Hematopoietic multipotent progenitor cell treated with erythropoietin and hydrocortisone succinate and interleukin-3 and kit ligand, for 17 days (in vitro differentiated cells): ENCODE data around the gene MYCN.
"Not testable (repeated sequence)": the region's sequence is repeated elsewhere in the genome, so short reads cannot be mapped to it uniquely, and the experiment has no call there.

ENCODE experiments used
- DNase-seq: peaks from one replicate; pipeline ENCODE4 v3.0.0-alpha.2; 2015; ENCODE audit warnings: low spot score

MYCN gene

DNA sequence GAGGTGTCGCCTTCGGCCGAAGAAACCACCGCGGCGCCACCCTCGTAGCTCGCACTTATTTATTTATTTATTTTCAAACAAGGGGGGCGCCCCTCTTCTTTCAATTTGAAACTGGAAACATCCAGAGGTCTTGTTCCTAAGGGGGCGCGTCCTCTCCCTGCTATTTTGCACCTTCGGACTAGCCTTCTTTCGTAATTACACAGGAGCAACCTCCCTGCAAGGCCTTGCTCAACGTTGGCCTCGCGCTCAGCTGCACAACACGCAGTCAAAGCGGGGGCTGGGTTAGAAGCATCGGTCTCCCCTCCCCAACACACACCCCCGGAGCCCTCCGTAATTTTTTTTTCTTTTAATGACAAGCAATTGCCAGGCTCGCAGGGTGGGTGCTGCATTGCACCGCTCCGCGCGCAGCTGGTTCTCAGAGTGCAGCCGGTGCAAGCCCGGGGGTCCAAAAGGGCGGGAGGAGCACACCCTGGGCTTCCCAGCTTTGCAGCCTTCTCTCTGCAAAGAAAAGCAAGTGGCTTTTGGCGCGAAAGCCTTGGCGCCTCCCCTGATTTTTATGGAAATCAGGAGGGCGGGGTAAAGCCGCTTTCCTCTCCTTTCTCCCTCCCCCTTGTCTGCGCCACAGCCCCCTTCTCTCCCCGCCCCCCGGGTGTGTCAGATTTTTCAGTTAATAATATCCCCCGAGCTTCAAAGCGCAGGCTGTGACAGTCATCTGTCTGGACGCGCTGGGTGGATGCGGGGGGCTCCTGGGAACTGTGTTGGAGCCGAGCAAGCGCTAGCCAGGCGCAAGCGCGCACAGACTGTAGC lies at the start of gene MYCN:
Gene MYCN (plus strand): TSS at position 697 of the 807 bp plus-strand sequence. CDS start 1,515 bp downstream, outside the sequence.
- DNase-seq: no peak

DNA sequence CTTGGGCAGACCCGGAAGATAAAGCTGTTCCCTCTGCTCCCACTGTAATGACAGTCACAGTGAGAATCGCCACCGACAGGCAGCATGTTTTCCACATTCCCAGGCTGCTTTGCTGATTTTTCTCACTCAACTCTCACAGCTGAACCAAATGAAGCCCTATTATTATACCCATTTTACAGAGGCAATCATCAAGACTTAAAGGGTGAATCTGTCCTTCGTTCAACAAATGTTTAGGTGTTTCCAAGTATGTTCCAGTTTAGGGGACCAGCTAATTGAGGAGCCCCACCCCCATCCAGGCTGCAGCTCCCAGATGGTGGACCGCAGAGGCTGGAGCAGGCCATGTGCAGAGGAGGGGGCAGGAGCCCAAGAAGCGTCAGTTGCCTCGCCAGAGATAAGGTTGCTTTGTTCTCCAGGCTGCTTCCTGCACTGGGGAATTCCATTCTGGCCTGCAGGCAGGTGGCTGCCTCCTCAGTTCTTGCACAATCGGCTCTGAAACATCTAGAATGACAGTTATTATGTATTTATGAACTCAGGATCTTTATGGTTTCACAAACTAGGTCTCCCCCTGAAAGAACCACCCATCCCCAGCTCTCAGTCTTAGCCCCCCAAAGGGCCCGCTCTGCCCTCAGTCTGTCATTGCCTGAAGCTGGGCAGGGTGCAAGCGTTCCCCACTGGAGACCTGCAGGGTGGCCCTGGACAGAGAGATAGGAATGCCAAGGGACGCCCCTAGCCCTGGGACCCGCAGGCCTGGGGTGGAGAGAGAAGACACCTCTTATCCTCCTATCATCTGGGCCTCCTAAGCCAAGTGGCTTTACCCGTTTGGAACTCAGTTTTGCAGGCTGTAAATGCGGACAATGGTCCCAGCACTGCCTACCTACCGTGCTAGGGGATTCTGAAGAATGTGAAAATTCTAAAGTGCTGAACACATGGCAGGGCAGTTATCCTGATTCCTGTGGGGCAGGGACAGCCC lies 49.1 kb upstream of the MYCN start:
- no peak for DNase-seq

DNA sequence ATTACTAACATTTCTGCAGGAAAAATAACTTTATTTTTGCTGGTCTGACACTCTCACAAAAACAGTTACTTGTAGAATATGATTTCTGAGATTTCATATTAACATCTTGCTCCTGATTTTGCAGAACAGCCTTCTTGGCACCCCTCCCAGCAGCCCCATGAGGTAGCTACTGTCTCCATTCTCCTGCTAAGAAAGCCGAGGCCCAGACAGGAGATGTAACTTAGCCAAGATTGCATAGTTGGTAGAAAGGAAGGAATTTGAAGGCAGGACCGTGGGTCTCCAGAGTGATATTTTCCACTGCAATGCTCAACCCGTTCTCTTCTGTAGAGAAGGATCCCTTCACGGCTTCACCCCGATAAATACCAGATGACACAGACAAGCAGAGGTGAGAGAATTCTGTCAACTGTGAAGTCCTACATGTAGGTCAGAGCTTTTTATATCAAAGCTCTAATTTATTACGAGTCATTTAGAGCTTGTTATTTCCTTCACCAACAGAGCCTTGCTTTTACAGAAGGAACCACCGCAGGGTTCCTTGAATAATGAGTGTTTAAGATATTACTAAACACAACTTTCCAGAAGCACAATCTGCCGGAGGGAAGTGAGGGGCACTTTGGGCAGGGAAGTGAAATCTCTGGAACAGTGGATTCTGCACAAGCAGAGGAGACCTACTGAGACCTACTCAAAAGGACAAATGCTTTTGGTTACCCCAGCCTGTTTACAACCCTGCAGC lies 48.0 kb upstream of the MYCN start:
- DNase-seq: no peak

DNA sequence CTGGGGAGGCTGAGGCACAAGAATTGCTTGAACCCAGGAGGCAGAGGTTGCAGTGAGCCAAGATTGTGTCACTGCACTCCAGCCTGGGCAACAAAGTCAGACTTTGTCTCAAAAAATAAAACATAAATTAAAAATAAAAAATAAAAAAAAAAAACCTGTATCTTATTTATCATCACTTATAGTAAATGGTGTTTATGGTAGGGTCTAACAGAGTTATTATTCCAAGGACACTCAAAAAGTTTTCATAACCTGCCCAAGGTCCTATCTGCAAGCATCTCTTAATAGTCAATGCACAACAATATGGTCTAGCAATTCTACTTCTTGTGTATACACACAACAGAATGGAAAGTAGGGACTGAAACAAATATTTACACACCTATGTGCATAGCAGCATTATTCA lies 47.3 kb upstream of the MYCN start:
- no peak for DNase-seq

DNA sequence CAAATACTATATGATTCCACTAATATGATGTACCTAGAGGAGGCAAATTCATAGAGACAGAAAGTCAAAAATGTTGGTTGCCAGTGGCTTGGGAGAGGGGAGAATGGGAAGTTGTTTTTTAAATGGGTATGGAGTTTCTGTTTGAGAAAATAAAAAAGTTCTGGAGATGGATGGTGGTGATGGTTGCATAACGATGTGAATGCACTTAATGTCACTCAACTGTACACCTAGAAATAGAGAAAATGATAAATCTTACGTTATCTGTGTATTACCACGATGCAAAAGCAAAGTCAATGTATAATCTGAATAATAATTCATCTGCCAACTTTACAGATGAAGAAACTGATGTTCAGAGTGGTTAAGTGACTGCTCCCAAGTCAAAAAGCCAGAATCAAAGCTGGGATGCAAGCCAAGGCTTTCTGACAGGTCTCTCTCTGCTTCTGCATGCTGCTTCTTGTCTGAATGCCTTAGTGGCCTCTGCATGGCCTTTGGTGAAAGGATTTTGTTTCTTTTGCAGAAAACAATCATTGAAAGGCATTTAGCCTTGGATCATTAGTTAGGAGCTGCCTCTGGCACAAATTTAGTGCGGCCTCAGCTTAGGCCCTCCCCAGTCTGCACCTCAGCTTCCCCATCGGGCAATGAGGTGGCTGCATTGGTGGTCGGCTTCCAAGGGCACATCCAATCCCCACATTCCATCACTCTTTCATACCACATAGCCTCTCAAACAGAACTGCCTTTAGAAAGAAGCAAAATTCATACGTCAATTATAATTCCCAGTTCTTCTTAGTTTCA lies 46.5 kb upstream of the MYCN start:
- DNase-seq: no peak

DNA sequence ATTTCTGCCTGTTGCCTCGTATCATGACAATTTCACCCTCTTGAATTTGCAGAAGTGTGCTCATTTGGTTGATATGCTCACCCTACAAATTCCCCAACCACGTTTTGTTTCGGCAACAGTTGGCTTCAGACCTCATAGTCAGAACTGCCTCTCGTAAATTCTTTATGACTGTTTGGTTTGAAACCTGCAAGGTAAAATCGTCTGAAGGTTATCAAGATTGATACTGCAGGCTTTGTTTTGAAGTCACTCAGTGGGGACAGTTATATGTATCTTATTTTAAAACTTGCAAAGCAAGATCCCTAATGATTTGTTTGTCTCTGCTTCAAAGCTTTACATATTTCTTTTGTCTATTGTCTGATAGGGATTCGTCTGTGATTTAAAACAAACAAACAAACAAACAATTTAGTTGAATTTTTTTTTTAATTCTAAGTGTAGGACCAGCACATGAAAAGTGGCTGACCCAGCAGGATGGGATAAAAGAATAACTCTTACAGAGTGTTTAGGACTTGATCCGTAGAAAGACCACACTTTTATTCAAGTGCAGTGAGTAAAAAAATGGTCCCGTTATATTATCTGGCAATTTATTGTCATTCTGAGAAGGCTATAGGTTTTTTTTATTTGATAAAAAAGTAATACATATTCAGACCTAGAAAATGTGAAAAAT lies 45.7 kb upstream of the MYCN start:
- no peak for DNase-seq

DNA sequence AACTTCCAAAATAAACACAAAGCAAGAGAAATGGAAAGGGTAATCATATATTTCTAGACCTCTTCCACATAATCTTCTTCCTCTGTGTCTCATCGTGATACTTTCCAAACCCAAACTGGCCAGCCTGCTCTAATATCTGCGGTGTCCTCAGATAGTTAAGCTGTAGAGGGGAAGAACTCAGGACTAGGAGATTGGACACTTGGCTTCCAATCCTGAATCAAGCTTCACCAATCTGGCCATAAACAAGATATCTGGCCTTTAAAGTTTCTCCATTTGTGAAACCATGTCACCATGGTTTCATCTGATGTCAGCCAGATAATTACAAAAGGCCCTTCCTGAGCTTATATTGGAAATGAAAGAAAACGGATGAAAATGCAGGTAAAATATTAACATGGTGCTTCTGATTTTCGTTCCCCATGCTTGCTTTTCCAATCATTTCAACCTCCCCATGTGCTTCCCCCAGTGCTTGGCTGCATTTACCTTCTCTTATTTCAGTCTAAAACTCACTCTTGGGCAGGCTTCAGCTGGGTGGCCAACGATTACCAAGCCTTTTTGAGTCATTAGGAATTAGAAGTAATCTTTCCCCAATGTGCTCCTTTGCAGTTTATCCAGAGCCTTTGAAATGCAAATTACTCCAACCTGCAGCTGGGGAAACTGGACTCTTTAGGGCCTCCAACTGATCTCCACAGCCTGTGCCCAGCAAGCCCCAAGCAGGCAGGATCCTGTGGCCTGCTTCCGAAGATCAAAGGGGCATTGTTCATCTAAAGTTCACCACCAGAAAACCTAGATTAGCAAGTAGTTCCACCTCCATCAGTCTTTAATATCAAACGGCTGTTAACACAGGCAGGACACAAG lies 44.5 kb upstream of the MYCN start:
- no peak for DNase-seq

DNA sequence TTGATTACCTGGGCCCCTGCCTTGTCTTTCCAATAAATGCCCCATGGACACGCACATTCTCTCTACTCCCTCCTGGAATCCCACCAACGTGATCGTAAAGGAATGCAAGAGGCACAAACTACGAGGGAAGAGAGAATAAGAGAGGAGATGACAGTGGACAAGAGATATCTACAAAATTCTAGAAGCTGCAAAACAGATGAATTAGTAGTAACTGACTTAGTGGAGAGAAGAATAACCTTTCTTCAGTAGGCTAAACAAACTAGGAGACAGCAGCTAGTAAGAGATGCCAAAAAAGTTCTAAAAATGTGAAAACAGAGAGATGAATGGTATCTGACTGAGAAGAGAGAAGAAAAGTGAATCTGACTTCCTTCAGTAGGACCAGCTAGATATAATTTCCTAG lies 43.5 kb upstream of the MYCN start:
- no peak for DNase-seq

DNA sequence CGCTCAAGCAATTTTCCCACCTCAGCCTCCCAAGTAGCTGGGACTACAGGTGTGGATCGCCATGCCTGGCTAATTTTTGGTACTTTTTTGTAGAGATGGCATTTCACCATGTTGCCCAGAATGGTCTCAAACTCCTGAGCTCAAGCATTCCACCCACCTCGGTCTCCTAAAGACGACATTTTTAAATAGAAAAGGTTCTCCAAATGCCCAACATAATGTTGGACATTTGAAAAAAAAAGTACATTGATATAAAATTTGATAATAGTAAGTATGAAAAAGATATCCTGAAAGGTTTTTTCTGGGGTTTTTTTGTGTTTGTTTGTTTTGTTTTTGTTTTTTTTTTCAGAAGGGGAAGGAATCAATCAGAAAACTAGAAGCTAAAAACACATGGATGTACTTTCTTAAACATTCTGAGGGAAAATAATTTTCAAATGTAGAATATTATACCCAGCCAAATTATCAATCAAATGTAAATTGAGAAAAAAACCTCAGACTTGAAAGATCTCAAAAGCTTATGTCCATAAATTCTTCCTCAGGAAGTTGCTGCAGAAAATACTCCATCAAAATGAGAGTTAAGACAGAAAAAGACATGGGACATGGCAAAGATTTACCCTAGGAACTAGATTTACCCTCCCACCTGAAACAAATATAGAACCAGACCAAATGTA lies 42.8 kb upstream of the MYCN start:
- no peak for DNase-seq

DNA sequence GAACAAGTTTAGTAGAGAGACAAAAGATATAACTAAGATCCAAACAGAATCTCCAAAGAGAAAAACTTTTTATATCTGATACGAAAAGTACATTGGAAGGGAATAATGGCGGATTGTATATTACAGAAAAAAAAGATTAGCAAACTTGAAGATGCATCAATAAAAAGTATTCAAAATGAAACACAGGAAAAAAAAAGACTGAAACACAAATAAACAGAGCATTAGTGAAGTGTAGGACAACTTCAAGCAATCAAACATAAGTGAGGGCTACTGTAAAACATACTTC lies 41.1 kb upstream of the MYCN start:
- DNase-seq: no peak

DNA sequence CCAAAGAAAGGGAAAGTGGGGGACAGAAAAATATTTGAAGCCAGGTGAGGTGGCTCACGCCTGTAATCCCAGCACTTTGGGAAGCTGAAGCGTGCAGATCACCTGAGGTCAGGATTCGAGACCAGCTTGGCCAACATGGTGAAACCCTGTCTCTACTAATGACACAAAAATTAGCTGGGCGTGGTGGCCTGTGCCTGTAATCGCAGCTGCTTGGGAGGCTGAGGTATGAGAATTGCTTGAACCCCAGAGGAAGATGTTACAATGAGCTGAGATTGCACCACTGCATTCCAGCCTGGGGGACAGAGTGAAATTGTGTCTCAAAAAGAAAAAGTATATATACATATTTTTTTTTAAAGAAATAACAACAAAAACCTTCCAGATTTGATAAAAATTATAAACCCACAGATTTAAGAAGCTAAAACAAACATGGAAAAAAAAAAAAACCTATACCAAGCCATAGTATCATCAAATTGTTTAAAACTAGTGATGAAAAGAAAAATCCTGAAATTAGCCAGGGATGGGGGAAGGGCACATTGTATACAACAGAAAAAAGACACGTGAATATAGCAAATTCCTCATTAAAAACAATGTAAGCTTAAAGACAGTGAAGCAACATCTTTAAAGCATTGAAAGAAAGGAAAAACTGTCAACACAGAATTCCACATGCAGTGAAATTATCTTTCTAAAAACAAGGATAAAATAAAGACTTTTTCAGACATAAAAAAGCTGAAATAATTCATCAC lies 40.4 kb upstream of the MYCN start:
- no peak for DNase-seq

DNA sequence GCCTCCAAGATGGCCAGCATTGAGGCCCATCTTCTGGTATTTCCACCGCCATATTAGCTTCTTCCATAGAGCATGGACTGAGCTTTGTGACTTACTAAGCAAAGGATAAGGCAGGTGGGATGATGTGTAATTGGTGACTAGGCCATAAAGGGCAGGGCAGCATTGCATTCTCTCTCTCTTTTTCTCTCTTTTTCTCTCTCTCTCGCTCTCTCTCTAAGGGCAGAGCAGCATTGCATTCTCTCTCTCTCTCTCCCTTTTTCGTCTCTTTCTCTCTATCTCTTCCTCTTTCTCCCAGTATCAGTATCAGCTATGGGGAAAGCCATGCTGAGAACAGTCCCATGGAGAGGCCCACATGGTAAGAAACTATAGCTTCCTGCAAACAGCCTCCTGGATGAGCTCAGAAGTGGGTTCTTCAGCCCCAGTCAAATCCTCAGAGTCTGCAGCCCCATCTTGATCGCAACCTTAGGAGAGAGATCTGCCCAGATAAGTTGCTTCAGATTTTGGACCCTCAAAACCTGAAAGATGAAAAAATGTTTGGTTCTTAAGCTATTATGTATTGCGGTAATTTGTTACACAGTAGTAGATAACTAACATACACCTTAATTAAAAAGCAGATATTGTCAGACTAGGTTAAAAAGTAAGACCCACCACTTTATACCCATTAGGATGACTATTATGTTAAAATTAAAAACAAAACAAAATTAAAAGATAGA lies 39.1 kb upstream of the MYCN start:
- no peak for DNase-seq

DNA sequence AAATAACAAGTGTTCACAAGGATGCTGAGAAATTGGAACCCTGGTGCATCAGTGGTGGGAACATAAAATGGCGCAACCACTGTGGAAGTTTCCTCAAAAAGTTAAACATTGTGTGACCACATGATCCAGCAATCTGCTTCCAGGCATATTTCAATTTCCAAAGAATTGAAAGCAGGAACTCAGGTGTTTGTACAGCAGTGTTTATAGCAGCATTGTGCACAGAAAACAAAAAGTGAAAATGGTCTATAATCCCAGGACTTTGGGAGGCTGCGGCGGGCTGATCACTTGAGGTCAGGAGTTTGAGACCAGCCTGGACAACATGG lies 38.6 kb upstream of the MYCN start:
- no peak for DNase-seq

DNA sequence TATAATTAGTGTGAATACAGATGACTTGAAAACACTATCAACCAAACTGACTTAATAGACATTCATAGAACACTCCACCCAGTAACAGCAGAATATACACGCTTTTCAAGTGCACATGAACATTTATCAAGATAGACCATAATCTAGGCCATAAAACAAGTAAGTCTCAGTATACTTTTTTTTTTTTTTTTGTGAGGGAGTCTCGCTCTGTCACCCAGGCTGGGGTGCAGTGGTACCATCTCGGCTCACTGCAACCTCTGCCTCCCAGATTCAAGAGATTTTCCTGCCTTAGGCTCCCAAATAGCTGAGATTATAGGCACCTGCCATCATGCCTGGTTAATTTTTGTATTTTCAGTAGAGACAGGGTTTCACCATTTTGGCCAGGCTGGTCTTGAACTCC lies 36.4 kb upstream of the MYCN start:
- DNase-seq: not testable (repeated sequence)

DNA sequence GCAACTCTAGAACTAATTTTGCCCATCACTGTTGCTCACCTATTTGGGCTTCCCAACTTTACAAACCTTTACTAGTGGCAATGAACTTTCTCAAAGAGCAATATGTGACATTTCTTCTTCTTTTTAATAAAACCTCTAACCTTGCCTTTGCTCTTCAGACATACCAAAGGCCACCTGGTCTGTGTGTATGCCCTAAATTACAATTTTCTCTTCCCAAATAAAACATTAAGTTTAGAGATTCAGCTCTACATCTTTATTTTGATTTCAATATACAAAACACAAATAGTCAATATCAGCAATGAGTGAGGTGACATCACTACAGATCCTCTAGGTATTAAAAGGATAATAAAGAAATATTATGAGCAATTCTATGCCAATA lies 35.1 kb upstream of the MYCN start:
- no peak for DNase-seq

DNA sequence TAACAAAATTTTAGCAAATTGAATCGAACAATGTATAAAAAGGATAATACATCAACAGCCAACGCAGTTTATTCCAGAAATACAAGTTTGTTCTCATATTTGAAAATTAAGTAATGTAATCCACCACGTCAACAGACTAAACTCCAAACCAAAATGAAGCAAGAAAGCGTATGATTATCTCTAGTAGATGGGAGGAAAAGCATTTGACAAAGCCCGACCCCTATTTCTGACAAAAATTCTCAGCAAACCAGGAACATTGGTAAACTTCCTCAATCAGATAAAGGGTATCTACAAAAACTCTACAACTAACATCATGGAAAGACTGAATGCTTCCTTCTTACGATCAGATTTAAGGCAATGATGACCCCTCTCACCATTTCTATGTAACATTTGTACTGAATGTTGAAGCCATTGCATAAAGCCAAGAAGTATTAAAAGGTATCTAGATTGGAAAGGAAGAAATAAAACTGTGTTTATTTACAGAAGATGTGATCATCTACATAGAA lies 34.3 kb upstream of the MYCN start:
- no peak for DNase-seq

DNA sequence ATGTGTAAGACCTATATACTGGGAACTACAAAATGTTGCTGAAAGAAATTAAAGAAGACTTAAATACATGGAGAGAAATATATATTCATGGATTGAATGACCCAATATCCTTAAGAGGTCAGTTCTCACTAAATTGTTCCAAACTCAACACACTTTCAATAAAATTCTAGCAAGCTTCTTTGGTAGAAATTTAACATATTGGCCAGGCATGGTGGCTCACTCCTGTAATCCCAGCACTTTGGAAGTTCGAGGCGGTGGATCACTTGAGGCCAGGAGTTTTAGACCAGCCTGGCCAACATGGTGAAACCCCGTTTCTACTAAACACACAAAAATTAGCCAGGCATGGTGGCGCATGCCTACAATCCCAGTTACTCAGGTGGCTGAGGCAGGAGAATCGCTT lies 33.6 kb upstream of the MYCN start:
- no peak for DNase-seq
